K562 (cell line): ENCODE results near the gene FAM50A. TPM values are rescaled to one million over a fixed set of nuclear protein-coding genes. Genes with fewer than 3 reads are reported as not detected.

Experiments
- ATAC-seq: fragments of 200-7000 bp; cut with Tn5 transposase; 3 replicates; pipeline ENCODE4 v1.9.1; 2020; ENCODE audit warnings: moderate library complexity
- BruUV-seq: library from RNA; stranded (reverse); fragments of 400-500 nt; replicated peaks from 2 replicates; lab custom pipeline; 2021; lab: Mats Ljungman, UMichigan
- CTCF ChIA-PET: fragments of 300-600 bp; formaldehyde crosslinking; extraction: SDS; loops from one replicate; lab custom pipeline; 2021; ENCODE audit warnings: low intra/inter-chr PET ratio; lab: Yijun Ruan, JAX
- POLR2A ChIA-PET: fragments of 300-600, 350-650 bp; sonication (Branson Sonifier 250); formaldehyde crosslinking; extraction: SDS; loops from one replicate; lab custom pipeline; 2021; ENCODE audit warnings: antibody characterized with exemption, inconsistent platforms; lab: Yijun Ruan, JAX
- DNase-seq, 4 experiments: peaks; one replicate each; pipeline versions ENCODE4 v3.0.0 to v3.0.0-alpha.2; 2011 to 2018; ENCODE audit warnings: low spot score in 3 of 4, mixed read lengths in 3 of 4; ENCODE audit errors: extremely low read depth in 1 of 4
- FAIRE-seq: peaks from 2 replicates; lab custom pipeline; 2011; peaks lifted over from hg19 to GRCh38; lab: Jason Lieb, UNC
- H2AFZ ChIP-seq: 2 replicates; pipeline ENCODE4 v1.6.0; 2011; ENCODE audit warnings: low read depth, low read length, control low read depth, inconsistent platforms
- H3K27ac ChIP-seq: fragments of 200-600 bp; 3 replicates; pipeline ENCODE4 v1.8.0; 2011; ENCODE audit warnings: low read depth, mild to moderate bottlenecking, control low read depth, inconsistent platforms, low read length, moderate library complexity, mixed read lengths; ENCODE audit errors: extremely low read depth
- H3K27me3 ChIP-seq, 2 experiments: fragments of 300-600 bp in 1 of 2; 2 replicates in 1 of 2; 3 replicates in 1 of 2; pipeline versions ENCODE4 v1.6.0 to v1.8.0; 2011; ENCODE audit warnings: inconsistent platforms in 2 of 2, low read length in 2 of 2, mild to moderate bottlenecking in 1 of 2, mixed read lengths in 1 of 2, moderate library complexity in 1 of 2; ENCODE audit not compliant: control insufficient read depth in 2 of 2, insufficient read depth in 2 of 2
- H3K36me3 ChIP-seq: fragments of 300-600 bp; 3 replicates; pipeline ENCODE4 v1.8.0; 2011; ENCODE audit warnings: mild to moderate bottlenecking, low read length, inconsistent platforms; ENCODE audit not compliant: control insufficient read depth, insufficient read depth
- H3K4me1 ChIP-seq, 2 experiments: fragments of 200-600 bp in 1 of 2; replicated peaks in 1 of 2; 2 replicates in 1 of 2; 3 replicates in 1 of 2; pipeline versions ENCODE4 v1.5.1 to v1.8.0; 2011; ENCODE audit warnings: inconsistent platforms in 2 of 2, low read length in 2 of 2, mild to moderate bottlenecking in 1 of 2, mixed read lengths in 1 of 2, moderate library complexity in 1 of 2; ENCODE audit not compliant: control insufficient read depth in 2 of 2, insufficient read depth in 2 of 2
- H3K4me2 ChIP-seq: 2 replicates; pipeline ENCODE4 v1.6.1; 2011; ENCODE audit warnings: low read length, control low read depth, inconsistent platforms, mixed read lengths; ENCODE audit not compliant: insufficient read depth
- H3K4me3 ChIP-seq: fragments of 200-600 bp; sonication (generic), shearing (Covaris generic); 2 replicates; pipeline ENCODE4 v1.5.1; 2016; ENCODE audit warnings: control low read depth, inconsistent platforms
- H3K79me2 ChIP-seq: fragments of 200-600 bp; 3 replicates; pipeline ENCODE4 v1.8.0; 2011; ENCODE audit warnings: low read length, inconsistent platforms; ENCODE audit not compliant: control insufficient read depth, insufficient read depth
- H3K9ac ChIP-seq, 2 experiments: 2 replicates each; pipeline versions ENCODE4 v1.6.0 to v1.6.1; 2011; ENCODE audit warnings: low read depth in 2 of 2, low read length in 2 of 2, control low read depth in 1 of 2, inconsistent platforms in 1 of 2, mild to moderate bottlenecking in 1 of 2, mixed read lengths in 1 of 2; ENCODE audit not compliant: insufficient read depth in 1 of 2
- H3K9me1 ChIP-seq: one replicate; pipeline ENCODE4 v1.6.0; 2011; ENCODE audit warnings: inconsistent platforms, mild to moderate bottlenecking, low read length, moderate library complexity; ENCODE audit not compliant: control insufficient read depth, insufficient read depth
- H3K9me3 ChIP-seq: replicated peaks from 2 replicates; pipeline ENCODE4 v1.5.1; 2011; ENCODE audit warnings: low read depth, low read length, inconsistent platforms; ENCODE audit not compliant: control insufficient read depth, insufficient read depth
- H4K20me1 ChIP-seq: replicated peaks from 2 replicates; pipeline ENCODE4 v1.6.1; 2011; ENCODE audit warnings: low read length, inconsistent platforms, mixed read lengths; ENCODE audit not compliant: control insufficient read depth, insufficient read depth
- ATF7 ChIP-seq: fragments of 450-650 bp; IDR thresholded peaks from 2 replicates; pipeline ENCODE4 v1.7.1; 2014; ENCODE audit warnings: mild to moderate bottlenecking, moderate library complexity
- CXXC5 ChIP-seq: fragments of 250-450 bp; sonication (Bioruptor Pico); IDR thresholded peaks from 2 replicates; pipeline ENCODE4 v1.8.0; 2022; ENCODE audit warnings: inconsistent platforms, mild to moderate bottlenecking, moderate library complexity
- FUS ChIP-seq: fragments of 200-400 bp; formaldehyde crosslinking; optimal IDR thresholded peaks from 2 replicates; pipeline ENCODE3; 2017; ENCODE audit warnings: low read depth, low read length
- HMGN3 ChIP-seq: IDR thresholded peaks from 2 replicates; pipeline ENCODE4 v1.6.1; 2011; ENCODE audit warnings: borderline replicate concordance, low read depth, mild to moderate bottlenecking, mixed read lengths, low read length; ENCODE audit not compliant: insufficient read length; ENCODE audit errors: extremely low read depth
- MTA2 ChIP-seq: fragments of 450-650 bp; IDR thresholded peaks from 2 replicates; pipeline ENCODE4 v1.6.1; 2016; ENCODE audit warnings: low read depth
- NFIC ChIP-seq: fragments of 450-650 bp; IDR thresholded peaks from 2 replicates; pipeline ENCODE4 v1.6.1; 2017; ENCODE audit warnings: mild to moderate bottlenecking, inconsistent platforms
- SMAD4 ChIP-seq: fragments of 250-450 bp; sonication (Bioruptor Pico); conservative IDR thresholded peaks from 2 replicates; pipeline ENCODE4 v1.8.0; 2021; ENCODE audit warnings: inconsistent platforms, mild to moderate bottlenecking, moderate library complexity
- STAT5B ChIP-seq: fragments of 250-450 bp; sonication (Bioruptor Pico); IDR thresholded peaks from 2 replicates; pipeline ENCODE4 v1.8.0; 2021; ENCODE audit warnings: mild to moderate bottlenecking, inconsistent platforms
- ZBTB12 ChIP-seq: fragments of 250-450 bp; sonication (Bioruptor Pico); IDR thresholded peaks from 2 replicates; pipeline ENCODE4 v1.4.0; 2020
- ZNF263 ChIP-seq: sonication (generic); formaldehyde crosslinking; IDR thresholded peaks from 2 replicates; pipeline ENCODE4 v1.8.0; 2022; ENCODE audit warnings: mild to moderate bottlenecking, missing genetic modification reagents, borderline replicate concordance
- WGBS: fragments of 100-300 bp; shearing (Covaris generic); methylation state at CpG from one replicate; pipeline ENCODE4 v1.1.6; 2016; ENCODE audit warnings: low coverage, mixed read lengths; ENCODE audit not compliant: insufficient coverage; ENCODE audit errors: missing lambda C conversion rate; 5-methylcytosine and 5-hydroxymethylcytosine counted together
- in situ Hi-C: fragments of 300-500 bp; cut with MboI; formaldehyde crosslinking; loops from 4 replicates; pipeline ENCODE4 v1.15.0; 2018; ENCODE audit warnings: inconsistent platforms, mixed read lengths
- intact Hi-C: fragments of 100-400 bp; cut with micrococcal nuclease; formaldehyde crosslinking; loops from 2 replicates; pipeline ENCODE4 v1.14.2; 2022
- polyA plus RNA-seq, 8 experiments: library from polyadenylated mRNA; depleted of rRNA in 4 of 8; stranded (reverse) in 5 of 8; unstranded in 3 of 8; fragments of >200 nt; fragmentation: Nextera tagmentation in 2 of 8; fragmentation: Illumina TruSeq in 1 of 8; extraction: Ambion mirVana in 2 of 8; extraction: Trizol in 1 of 8; gene quantifications; 2 replicates each; pipeline versions ENCODE4 v1.2.1 to v1.2.3, GENCODE V29; 2011 to 2014; ENCODE audit warnings: inconsistent platforms in 1 of 8, missing spikeins in 1 of 8
- total RNA-seq, 7 experiments: library from RNA; depleted of rRNA in 6 of 7; stranded (reverse); fragments of >200 nt in 6 of 7; fragmentation: Illumina TruSeq in 2 of 7; extraction: Trizol in 2 of 7; gene quantifications; 2 replicates each; pipeline versions ENCODE4 v1.2.1 to v1.2.3, GENCODE V29; 2011 to 2021; ENCODE audit warnings: low replicate concordance in 1 of 7
- TF ChIP-seq, protein P1 (sequence below): fragments of 200-800 bp; sonication (Bioruptor generic); IDR thresholded peaks from 2 replicates; pipeline ENCODE4 v1.6.1; 2017; ENCODE audit warnings: missing genetic modification characterization, missing compliant biosample characterization
- TF ChIP-seq, protein P2 (sequence below): fragments of 250-450 bp; sonication (Bioruptor Pico); IDR thresholded peaks from 2 replicates; pipeline ENCODE4 v1.4.0; 2020; ENCODE audit warnings: borderline replicate concordance

Gene FAM50A
- total and polyA plus RNA-seq, 9 of the 15 experiments (the other 6 are each of a cell fraction or from before 2014, with no cell fraction given): 4.4 to 114 (median 67.3) TPM

- no TSS peak for BruUV-seq
- Histone ChIP-seq H3K36me3 (peaks cover 60% of the 10 kb centered on the region; the same call in 2 of the 3 replicates), H3K4me2 (peak overlapping the region; percentile 80), H3K4me3 (0 out of 2 replicates have a peak overlapping the region, but pooled peaks have one; percentile 18), H4K20me1 (no peaks in the 10 kb centered on the region), H3K4me1 (peaks cover 27 to 59% of the 10 kb centered on the region in 2 experiments; a peak in 4 of 5 replicates), H3K9me3 (no peaks in the 10 kb centered on the region), H3K27me3 (no peaks in the 10 kb centered on the region), H3K27ac (peak overlapping the region; percentile 67), H3K9ac (peak overlapping the region; percentile 61 to 84; a peak in 2 of 4 replicates), H3K79me2 (peaks cover 35% of the 10 kb centered on the region), H3K9me1 (no peaks in the 10 kb centered on the region), H2AFZ (no peak overlapping the region)
- DNase-seq (peak in 1 of 4 experiments; percentile 50), FAIRE-seq (peak; percentile 23), ATAC-seq (no peak)
- in situ Hi-C loops: no loop called here
- TF ChIP-seq NFIC (no peak), HMGN3 (no peak), SMAD4 (CRISPR knock-in tag) (no peak), ATF7 (no peak), ZBTB12 (no peak), MTA2 (no peak), FUS (no peak), ZNF263 (CRISPR knock-in tag) (no peak), STAT5B (CRISPR knock-in tag) (no peak), CXXC5 (no peak)
- TF ChIP-seq, protein P1, sequence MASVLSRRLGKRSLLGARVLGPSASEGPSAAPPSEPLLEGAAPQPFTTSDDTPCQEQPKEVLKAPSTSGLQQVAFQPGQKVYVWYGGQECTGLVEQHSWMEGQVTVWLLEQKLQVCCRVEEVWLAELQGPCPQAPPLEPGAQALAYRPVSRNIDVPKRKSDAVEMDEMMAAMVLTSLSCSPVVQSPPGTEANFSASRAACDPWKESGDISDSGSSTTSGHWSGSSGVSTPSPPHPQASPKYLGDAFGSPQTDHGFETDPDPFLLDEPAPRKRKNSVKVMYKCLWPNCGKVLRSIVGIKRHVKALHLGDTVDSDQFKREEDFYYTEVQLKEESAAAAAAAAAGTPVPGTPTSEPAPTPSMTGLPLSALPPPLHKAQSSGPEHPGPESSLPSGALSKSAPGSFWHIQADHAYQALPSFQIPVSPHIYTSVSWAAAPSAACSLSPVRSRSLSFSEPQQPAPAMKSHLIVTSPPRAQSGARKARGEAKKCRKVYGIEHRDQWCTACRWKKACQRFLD (CRISPR knock-in tag): no peak
- TF ChIP-seq, protein P2, sequence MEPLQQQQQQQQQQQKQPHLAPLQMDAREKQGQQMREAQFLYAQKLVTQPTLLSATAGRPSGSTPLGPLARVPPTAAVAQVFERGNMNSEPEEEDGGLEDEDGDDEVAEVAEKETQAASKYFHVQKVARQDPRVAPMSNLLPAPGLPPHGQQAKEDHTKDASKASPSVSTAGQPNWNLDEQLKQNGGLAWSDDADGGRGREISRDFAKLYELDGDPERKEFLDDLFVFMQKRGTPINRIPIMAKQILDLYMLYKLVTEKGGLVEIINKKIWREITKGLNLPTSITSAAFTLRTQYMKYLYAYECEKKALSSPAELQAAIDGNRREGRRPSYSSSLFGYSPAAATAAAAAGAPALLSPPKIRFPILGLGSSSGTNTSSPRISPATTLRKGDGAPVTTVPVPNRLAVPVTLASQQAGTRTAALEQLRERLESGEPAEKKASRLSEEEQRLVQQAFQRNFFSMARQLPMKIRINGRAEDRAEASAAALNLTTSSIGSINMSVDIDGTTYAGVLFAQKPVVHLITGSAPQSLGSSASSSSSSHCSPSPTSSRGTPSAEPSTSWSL (CRISPR knock-in tag): no peak
- whole genome bisulfite sequencing: 17% methylated on average over 4 of the region's 5 CpGs
- POLR2A ChIA-PET: interaction anchor here (0.6 kb wide), 2 partner anchors 20 to 52 kb away, joined by 3 read pairs; no protein-coding TSS in a partner anchor
- CTCF ChIA-PET: no interaction called here
- intact Hi-C loops: loop anchor here (2.0 kb wide), 1 partner anchor 53 kb away; no protein-coding TSS in a partner anchor
Measured at GRCh38 chrX:154431341-154431740, 12.6 kb upstream of the FAM50A start.
